GM19099 (cell line): ENCODE results near the gene BMAL1.

Source experiments
- POLR2A ChIP-seq: IDR thresholded peaks from 3 replicates; pipeline ENCODE4 v1.6.1; 2011; ENCODE audit warnings: low read depth; ENCODE audit not compliant: insufficient read length; ENCODE audit errors: extremely low read depth

The BMAL1 gene

GRCh38 chr11:13391217-13391616 lies 113.6 kb downstream of the BMAL1 start:
- no peak for TF ChIP-seq POLR2A

- no peak for TF ChIP-seq POLR2A
Observed at GRCh38 chr11:13405220-13405619, 127.6 kb downstream of the BMAL1 start.

- TF ChIP-seq POLR2A = no peak
Observed at GRCh38 chr11:13415201-13415600, 137.6 kb downstream of the BMAL1 start.

GRCh38 chr11:13421561-13421960 lies 144.0 kb downstream of the BMAL1 start:
- TF ChIP-seq POLR2A = no peak

GRCh38 chr11:13423372-13423771 lies 145.8 kb downstream of the BMAL1 start:
- TF ChIP-seq POLR2A = no peak

GRCh38 chr11:13427440-13427839 lies 149.8 kb downstream of the BMAL1 start:
- TF ChIP-seq POLR2A = no peak

GRCh38 chr11:13429288-13429687 lies 151.7 kb downstream of the BMAL1 start:
- no peak for TF ChIP-seq POLR2A

GRCh38 chr11:13429836-13430235 lies 152.2 kb downstream of the BMAL1 start:
- no peak for TF ChIP-seq POLR2A

- no peak for TF ChIP-seq POLR2A
Observed at GRCh38 chr11:13433437-13433836, 155.8 kb downstream of the BMAL1 start.

- TF ChIP-seq POLR2A = no peak
Observed at GRCh38 chr11:13434247-13435205, 156.9 kb downstream of the BMAL1 start.
